ENCODE results near the gene ZDHHC11B. TPM values are rescaled to one million over a fixed set of nuclear protein-coding genes. Genes with fewer than 3 reads are reported as not detected.
"Not testable (repeated sequence)": the region's sequence is repeated elsewhere in the genome, so short reads cannot be mapped to it uniquely, and the experiment has no call there.

ZDHHC11B gene
- total RNA-seq, 1 donor from 2014 or later: 5.6 TPM

GRCh38 chr5:714215-715118 lies 70.1 kb downstream of the ZDHHC11B start:
- not testable (repeated sequence) for DNase-seq

DNA sequence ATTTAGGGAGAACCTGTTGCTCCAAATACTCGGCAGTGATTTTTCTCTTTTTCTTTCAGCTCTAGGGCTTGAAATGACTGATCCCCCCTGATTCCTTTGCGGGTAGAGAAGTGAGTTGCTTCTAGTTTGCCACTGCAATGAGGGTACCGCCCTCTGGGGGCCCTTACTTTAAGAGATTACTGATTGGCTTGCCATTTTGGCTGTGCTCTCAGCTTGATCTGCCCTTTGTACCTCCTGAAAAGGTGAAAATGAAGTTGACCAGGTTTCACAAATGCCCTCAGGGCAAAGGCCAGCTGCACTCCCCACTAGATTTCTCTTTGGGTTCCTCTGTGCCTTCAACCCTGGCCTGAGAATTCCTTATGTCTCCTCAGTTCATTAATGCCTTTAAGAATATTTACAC lies 70.8 kb downstream of the ZDHHC11B start:
- DNase-seq: not testable (repeated sequence)

DNA sequence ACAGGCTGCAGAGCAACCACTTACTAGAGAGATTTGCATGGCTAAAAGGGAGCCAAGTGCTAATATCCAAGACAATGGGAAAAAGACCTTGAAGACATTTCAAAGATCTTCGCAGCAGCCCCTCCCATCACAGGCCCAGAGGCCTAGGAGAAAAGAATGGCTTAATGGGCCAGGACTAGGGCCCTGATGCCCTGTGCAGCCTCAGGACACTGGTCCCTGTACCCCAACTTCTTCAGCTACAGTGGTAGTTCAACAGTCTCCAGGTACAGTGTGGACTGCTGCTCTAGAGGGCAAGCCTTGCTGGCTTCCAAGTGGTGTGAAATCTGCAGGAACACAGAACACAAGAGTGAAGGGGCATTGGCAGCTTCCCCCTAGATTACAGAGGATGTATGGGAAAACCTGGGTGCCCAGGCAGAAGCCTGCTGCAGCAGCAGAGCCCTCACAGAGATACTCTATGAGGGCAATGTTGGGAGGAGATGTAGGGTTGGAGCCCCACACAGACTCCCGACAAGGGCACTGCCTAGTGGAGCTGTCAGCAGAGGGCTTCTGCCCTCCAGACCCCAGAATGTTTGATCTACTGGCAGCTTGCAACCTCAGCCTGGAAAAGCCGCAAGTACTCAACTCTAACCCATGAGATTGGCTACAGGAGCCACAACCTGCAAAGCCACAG lies 75.5 kb downstream of the ZDHHC11B start:
- not testable (repeated sequence) for DNase-seq

DNA sequence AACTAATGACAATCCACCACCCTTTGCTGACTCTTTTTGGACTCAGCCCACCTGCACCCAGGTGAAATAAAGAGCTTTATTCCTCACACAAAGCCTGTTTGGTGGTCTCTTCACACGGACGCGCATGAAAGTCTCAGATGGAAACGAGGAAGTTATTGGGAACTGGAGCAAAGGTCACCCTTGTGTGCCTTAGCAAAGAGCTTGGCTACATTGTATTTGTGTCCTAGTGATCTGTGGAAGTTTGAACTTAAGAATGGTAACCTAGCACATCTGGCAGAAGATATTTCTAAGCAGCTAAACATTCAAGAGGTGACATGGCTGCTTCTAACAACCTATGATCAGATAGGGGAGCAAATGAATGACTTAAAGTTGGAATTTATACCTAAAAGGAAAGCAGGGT lies 76.2 kb downstream of the ZDHHC11B start:
- DNase-seq: not testable (repeated sequence)

DNA sequence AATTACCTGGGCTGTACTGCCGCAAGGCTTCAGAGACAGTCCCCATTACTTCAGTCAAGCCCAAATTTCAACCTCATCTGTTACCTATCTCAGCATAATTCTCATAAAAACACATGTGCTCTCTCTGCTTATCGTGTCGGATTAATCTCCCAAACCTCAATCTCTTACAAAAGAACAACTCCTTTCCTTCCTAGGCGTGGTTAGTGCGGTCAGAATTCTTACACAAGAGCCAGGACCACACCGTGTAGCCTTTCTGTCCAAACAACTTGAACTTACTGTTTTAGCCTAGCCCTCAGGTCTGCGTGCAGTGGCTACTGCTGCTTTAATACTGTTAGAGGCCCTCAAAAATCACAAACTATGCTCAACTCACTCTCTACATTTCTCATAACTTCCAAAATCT lies 78.4 kb downstream of the ZDHHC11B start:
- DNase-seq: not testable (repeated sequence)

GRCh38 chr5:696753-697702 lies 87.5 kb downstream of the ZDHHC11B start:
- DNase-seq: not testable (repeated sequence)

DNA sequence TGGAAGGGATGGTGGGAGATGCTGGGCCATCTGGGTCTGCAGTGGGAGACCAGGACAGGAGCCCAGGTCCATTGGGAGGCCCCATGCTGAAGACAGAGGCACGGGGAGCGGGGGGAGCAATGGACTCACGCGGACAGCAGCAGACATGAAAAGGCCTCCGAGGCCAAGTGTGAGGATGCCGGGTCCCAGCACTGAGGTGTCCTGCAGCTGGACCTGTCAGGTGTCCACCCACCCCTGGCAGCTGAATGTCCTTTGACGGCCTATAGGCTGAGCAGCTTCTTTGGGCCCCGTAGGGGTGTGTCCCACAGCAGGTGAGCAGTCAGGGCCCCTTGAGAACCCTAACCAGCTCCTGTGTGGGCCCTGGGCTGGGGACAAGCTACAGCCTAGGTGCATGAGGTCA lies 88.3 kb downstream of the ZDHHC11B start:
- DNase-seq: not testable (repeated sequence)

DNA sequence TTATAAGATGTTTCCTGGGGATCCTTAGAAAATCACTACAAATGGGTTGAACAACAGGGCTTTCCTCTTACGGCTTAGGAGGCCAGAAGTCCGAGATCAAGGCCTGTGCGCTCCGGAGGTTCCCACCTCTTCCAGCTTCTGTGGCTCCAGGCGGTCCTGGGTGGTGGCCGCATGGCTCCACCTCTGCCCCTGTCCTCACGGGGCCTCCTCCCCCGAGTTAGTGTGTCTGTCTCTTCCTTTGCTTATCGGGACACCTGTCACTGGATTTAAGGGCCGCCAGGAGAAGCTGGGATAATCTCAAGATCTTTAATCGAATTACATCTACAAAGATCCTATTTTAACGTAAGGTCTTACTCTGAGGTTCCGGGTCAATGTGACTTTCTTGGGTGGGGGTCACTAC lies 89.1 kb downstream of the ZDHHC11B start:
- not testable (repeated sequence) for DNase-seq

DNA sequence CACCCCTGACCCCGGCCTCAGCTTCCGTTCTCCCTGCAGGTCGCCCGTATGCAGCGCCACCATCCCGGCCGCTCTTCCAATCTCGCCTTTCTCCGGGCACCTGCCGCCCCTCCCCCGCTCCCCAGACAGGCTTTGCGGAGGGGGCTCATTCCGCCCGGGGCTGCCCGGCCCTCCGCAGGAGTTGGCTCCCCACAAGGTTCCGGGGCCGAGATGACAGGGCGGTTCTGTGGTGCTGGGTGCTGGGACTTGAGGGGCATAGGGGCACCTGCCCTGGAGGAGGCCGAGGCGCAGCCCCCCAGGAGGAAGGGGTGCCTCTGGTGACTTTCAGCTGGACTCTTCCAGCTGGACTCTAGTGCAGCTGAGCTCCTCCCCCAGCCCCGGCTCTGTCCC lies 90.5 kb downstream of the ZDHHC11B start:
- not testable (repeated sequence) for DNase-seq

GRCh38 chr5:693271-694041 lies 91.1 kb downstream of the ZDHHC11B start, which contains the start of gene TPPP:
TPPP (minus strand) TSS chr5:693352; CDS start chr5:678060, 15,292 bp downstream.
- DNase-seq: peak; percentile 96

DNA sequence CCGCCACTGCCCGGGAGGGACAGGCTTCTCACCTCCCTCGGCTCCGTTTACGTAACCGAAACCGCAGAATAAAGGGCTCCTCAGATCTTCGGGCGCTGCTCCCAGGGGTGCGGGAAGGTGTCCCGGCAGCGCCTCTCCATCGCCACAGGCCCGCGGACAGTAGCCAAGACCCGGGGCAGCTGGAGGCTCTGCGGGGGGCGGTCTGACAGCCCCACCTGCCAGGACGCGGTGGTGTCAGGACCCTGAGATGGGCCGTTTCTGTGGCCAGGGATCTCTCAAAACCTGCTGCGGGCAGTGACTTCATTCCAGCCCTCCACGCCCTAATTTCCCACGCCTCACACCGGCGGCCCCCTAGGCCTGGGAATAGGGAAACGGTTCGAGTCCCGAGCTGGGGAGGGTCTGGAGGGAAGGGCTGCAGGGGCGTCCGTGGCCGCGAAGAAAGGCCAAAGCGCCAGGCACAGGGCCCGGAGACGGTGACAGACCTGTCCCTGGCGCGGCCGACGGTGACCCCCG lies 91.9 kb downstream of the ZDHHC11B start:
- not testable (repeated sequence) for DNase-seq

DNA sequence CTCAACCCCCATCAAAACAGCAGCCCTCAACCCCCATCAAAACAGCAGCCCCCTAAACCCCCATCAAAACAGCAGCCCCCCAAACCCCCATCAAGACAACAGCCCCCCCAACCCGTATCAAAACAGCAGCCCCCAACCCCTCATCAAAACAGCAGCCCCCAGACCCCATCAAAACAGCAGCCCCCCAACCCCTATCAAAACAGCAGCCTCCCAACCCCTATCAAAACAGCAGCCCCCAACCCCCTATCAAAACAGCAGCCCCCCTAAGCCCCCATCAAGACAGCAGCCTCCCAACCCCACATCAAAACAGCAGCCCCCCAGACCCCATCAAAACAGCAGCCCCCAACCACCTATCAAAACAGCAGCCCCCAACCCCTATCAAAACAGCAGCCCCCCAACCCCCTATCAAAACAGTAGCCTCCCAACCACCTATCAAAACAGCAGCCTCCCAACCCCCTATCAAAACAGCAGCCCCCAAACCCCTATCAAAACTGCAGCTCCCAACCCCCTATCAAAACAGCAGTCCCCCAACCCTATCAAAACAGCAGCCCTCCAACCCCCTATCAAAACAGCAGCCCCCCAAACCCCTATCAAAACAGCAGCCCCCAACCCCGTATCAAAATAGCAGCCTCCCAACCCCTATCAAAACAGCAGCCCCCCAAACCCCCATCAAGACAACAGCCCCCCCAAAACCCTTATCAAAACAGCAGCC lies 92.6 kb downstream of the ZDHHC11B start:
- no peak for DNase-seq

DNA sequence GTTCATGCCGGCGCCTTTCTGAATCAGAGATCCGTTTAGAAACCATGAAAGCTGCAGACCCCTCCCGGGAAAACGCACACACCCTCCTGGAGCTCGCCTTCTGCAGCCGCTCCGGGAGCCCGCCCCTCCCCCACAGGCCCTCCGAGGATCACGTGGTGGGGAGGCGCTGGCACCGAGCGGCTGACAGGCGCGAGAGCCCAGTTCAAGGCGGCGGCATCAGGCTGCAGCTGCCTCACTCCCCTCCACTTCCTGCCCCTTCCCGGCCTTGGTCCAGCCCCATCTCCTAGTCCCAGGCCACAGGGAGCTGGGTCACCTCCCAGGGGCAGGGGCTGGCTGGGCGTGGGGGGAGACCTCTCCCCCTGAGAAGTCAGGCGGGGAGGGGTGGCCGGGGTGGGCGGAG lies 93.5 kb downstream of the ZDHHC11B start:
- DNase-seq: not testable (repeated sequence)

GRCh38 chr5:690293-690692 lies 94.2 kb downstream of the ZDHHC11B start:
- not testable (repeated sequence) for DNase-seq

DNA sequence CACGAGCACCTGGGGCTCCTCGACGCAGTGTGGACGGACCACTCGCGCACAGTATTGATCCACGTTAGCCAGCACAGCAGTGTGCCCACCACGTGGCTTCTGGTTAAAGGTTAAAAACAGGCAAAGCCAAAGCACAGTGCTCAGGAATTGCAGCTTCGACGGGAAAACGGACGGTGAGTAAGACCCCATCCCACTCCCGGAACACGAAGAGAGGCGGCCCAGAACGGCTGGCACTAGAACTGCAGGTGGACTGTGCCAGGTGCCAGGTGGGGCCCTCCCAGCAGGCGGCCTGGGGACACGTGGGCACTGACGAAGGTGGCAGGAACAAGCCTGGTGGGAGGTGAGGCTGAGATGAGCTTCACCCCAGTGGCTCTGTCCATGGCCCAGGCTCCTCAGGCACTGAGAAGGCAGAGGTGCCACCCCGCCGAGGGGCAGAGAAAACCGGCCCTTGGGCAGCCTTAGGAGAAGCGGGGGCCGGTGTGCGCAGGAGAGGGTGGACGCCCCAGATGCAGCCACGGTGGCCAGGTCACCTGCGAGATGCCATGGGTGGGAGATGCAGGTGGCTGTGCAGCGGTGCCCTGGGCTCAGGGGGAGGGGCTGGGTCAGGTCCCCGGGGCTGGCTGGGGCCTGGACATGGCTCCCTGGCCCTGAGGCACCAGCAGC lies 96.0 kb downstream of the ZDHHC11B start:
- DNase-seq: not testable (repeated sequence)

- DNase-seq: not testable (repeated sequence)
Measured at GRCh38 chr5:686936-687335, 97.6 kb downstream of the ZDHHC11B start.

DNA sequence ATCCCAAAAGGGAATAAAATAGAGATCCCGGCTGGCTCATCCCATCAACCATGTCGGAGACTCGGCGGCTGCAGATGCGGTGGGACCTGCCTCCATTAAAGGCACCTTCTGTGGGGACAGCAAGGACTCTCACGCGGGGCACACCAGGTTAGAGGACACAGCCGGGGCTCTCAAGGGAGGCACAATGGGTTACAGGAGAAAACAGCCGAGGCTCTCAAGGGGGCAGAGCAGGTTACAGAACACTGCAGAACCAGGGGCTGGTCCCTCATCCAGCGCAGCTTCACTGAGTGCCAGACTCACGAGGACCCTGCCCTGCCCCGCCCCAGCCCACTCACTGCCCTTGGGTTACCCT lies 98.4 kb downstream of the ZDHHC11B start:
- not testable (repeated sequence) for DNase-seq

DNA sequence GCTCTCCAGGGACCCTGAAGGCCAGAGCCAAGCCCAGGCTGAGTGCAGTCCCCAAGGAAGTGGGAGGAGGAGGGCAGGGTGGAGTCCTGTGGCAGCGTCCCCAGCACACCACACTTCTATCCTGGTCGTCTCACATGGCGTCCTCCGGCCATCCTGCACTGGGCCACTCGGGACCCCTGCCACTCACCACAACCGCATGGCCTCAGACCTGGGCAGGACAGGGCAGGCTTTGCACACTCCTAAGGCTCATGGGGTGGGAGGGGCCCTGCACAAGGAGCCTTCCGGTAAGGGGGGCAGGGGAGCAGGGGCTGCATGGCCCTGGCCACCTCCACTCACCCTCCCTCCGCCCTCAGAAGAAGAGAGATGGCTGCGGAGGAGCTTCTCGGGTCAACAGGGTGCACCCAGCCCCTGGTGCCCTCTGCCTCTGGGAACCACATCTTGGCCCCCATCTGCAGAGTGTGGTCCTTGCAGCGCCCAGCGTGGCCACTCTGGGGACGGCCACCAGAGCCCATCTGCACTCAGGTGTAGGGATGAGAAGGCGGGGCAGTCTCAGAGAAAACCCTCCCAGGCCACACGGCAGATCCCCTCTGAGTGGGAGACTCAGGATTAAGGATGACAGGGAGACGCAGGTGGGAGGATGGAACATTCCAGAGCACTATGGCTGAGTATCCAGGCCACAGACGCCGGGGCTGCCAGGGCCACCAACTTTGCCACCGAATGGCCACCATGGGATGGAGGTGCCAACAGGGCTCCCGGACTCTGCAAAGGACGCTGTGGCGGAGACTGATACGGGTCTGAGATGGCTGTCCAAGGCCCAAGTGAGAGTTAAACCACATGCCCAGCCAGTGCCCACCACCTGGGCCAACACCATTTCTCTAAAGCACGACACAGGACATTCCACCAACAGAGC lies 99.0 kb downstream of the ZDHHC11B start:
- DNase-seq: no peak

DNA sequence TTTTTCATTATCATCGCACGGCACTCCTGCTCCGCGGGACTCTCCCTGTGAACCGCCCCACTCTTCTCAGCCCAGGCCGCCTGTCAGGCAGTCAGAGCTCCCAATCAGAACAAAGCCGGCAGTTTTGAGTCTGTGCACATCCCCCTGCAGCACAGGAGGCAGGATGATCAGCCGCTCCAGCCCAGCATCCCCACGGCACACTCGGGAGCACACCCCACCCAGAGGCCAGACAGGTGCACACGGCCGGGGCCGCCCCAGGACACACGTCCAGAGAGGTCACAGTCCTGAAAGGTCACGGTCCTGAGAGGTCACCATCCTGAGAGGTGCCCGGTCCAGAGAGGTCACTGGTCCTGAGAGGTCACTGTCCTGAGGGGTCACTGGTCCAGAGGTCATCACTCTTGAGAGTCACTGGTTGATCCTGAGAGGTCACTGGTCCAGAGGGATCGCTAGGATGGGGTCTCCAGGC lies 99.7 kb downstream of the ZDHHC11B start:
- no peak for DNase-seq
